ENCODE measurements around the gene FLNB.
A peak's percentile ranks its signal among the peaks of the same experiment; 100 is the strongest.

FLNB gene

DNA sequence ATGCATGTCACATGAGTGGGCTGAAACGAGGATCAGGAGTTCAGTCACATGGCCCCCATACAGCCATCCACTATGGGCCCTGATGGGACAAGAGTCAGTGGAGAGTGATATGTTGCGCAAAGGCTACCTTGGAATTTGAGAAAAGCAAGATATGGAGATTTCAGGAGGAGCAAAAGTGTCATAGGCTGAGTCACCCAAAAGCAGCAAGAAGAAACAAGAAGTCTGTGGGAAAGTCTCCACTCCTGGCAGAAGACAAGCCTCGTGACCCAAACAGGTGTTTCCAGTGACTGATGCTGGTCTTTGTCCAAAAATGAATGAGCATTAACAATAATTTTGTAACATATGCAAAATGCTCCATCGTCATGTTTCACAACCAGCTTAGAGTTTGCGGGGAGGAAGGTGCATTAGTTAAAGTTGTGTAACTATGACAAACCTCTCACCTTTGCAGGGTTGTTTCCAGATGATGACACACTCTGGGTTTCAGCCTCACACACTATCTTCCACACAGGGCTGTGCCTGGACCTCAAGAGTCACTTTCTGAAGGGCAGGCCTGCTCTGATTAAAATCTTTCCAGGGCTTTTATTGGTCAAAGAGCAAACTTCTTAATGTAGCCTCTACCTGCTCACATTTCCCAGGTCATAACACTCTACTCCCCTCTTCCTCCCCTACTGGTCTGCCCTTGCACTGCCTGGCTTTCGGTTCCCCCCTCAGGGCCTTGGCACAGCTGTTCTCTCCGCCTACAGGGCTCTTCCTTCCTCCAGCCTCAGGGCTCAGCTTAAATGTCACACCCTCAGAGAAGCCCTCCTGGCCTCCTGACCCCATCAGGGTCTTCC lies 206.5 kb downstream of the FLNB start:
- TF ChIP-seq SP7 (tag by site-specific recombination; IDR thresholded peaks at IDR 0.05), result no peak
- no peak for TF ChIP-seq ZNF791 (tag by site-specific recombination; IDR thresholded peaks at IDR 0.05)
- TF ChIP-seq PBX3 (CRISPR knock-in tag; IDR thresholded peaks at IDR 0.05), result no peak
- TF ChIP-seq ZNF473 (tag by site-specific recombination; IDR thresholded peaks at IDR 0.05), result no peak
- TF ChIP-seq ZNF174 (tag by site-specific recombination; IDR thresholded peaks at IDR 0.05), result no peak
- no peak for TF ChIP-seq ZNF785 (tag by site-specific recombination; IDR thresholded peaks at IDR 0.05)
- TF ChIP-seq ZIC2 (tag by site-specific recombination; IDR thresholded peaks at IDR 0.05), result no peak
- no peak for TF ChIP-seq ZNF394 (tag by site-specific recombination; IDR thresholded peaks at IDR 0.05; ENCODE audit: borderline replicate concordance)
- peak; percentile 61; the same call in 1 of the 2 replicates for TF ChIP-seq PRDM1 (tag by site-specific recombination; IDR thresholded peaks at IDR 0.05)
- TF ChIP-seq GLI4 (tag by site-specific recombination; IDR thresholded peaks at IDR 0.05), result no peak
- TF ChIP-seq ZNF341 (tag by site-specific recombination; IDR thresholded peaks at IDR 0.05; ENCODE audit: low read depth), result peak; percentile 63
- CTCF ChIA-PET, result interaction anchor here (0.5 to 1.1 kb wide), 6 partner anchors 13 to 408 kb away, joined by 3 to 4 read pairs (median 3); no protein-coding TSS in a partner anchor
- no peak overlapping the region for H3K4me3 ChIP-seq (ENCODE audit: low read depth, low read length)
- no peaks in the 10 kb centered on the region for H3K36me3 ChIP-seq (ENCODE audit: control insufficient read depth in 2 of 2, insufficient read depth in 1 of 2, low read length in 2 of 2)
- POLR2A ChIA-PET, result no interaction called here
- no peaks in the 10 kb centered on the region for H3K4me1 ChIP-seq (ENCODE audit: control insufficient read depth, insufficient read depth, low read length)
- no peak overlapping the region for H3K27ac ChIP-seq (ENCODE audit: extremely low read depth, low read depth, low read length)
- no peaks in the 10 kb centered on the region for H3K9me3 ChIP-seq (ENCODE audit: control insufficient read depth, insufficient read depth, low read depth, low read length)

GRCh38 chr3:58215317-58216025 lies 207.2 kb downstream of the FLNB start:
- Histone ChIP-seq H3K36me3 (ENCODE audit: control insufficient read depth in 2 of 2, insufficient read depth in 1 of 2, low read length in 2 of 2) (no peaks in the 10 kb centered on the region), H3K4me1 (ENCODE audit: control insufficient read depth, insufficient read depth, low read length) (no peaks in the 10 kb centered on the region), H3K27ac (ENCODE audit: extremely low read depth, low read depth, low read length) (no peak overlapping the region), H3K4me3 (ENCODE audit: low read depth, low read length) (no peak overlapping the region), H3K9me3 (ENCODE audit: control insufficient read depth, insufficient read depth, low read depth, low read length) (no peaks in the 10 kb centered on the region)
- CTCF ChIA-PET, result interaction anchor here (0.7 to 1.8 kb wide), 5 partner anchors 10 to 408 kb away, joined by 3 to 5 read pairs (median 3); no protein-coding TSS in a partner anchor
- TF ChIP-seq ZFP41 (tag by site-specific recombination; IDR thresholded peaks at IDR 0.05; ENCODE audit: borderline replicate concordance) (no peak), ZNF660 (tag by site-specific recombination; IDR thresholded peaks at IDR 0.05) (no peak), TCF7L2 (IDR thresholded peaks at IDR 0.05; ENCODE audit: borderline replicate concordance, low read depth, low read length) (no peak)
- POLR2A ChIA-PET, result interaction anchor here (0.6 kb wide), 1 partner anchor 38 kb away, joined by 4 read pairs; no protein-coding TSS in a partner anchor

GRCh38 chr3:58216496-58217195 lies 208.4 kb downstream of the FLNB start:
- ChIA-PET POLR2A (no interaction called here), CTCF (interaction anchor here (0.6 to 3.3 kb wide), 16 partner anchors 8 to 172 kb away, joined by 3 to 25 read pairs (median 4); no protein-coding TSS in a partner anchor)
- TF ChIP-seq ZBTB8A (tag by site-specific recombination; IDR thresholded peaks at IDR 0.05), result no peak
- no peak for TF ChIP-seq ZNF280D (tag by site-specific recombination; IDR thresholded peaks at IDR 0.05)
- TF ChIP-seq ZBTB21 (tag by site-specific recombination; IDR thresholded peaks at IDR 0.05), result no peak
- TF ChIP-seq ZNF555 (tag by site-specific recombination; conservative IDR thresholded peaks at IDR 0.05), result no peak
- TF ChIP-seq MEIS1 (CRISPR knock-in tag; IDR thresholded peaks at IDR 0.05; ENCODE audit: borderline replicate concordance), result no peak
- TF ChIP-seq ZFP69B (tag by site-specific recombination; IDR thresholded peaks at IDR 0.05), result no peak
- TF ChIP-seq TCF7L2 (IDR thresholded peaks at IDR 0.05; ENCODE audit: borderline replicate concordance, low read depth, low read length), result no peak

More at GRCh38 chr3:58216496-58217195, 208.4 kb downstream of the FLNB start:
- Histone ChIP-seq H3K27ac (ENCODE audit: extremely low read depth, low read depth, low read length) (no peak overlapping the region), H3K36me3 (ENCODE audit: control insufficient read depth in 2 of 2, insufficient read depth in 1 of 2, low read length in 2 of 2) (no peaks in the 10 kb centered on the region), H3K4me1 (ENCODE audit: control insufficient read depth, insufficient read depth, low read length) (no peaks in the 10 kb centered on the region), H3K9me3 (ENCODE audit: control insufficient read depth, insufficient read depth, low read depth, low read length) (no peaks in the 10 kb centered on the region), H3K4me3 (ENCODE audit: low read depth, low read length) (no peak overlapping the region)

All from HEK293 (cell line).